Ovary (tissue), 3 donors: ENCODE measurements around the gene CAB39.

Experiments used
- POLR2A ChIP-seq: fragments of 450-650 bp; IDR thresholded peaks from one replicate; pipeline ENCODE4 v1.6.1; 2017; ENCODE audit warnings: antibody characterized with exemption, mild to moderate bottlenecking, moderate library complexity
- TF ChIP-seq, protein P1 (sequence below), 3 donors: fragments of 450-650 bp in 2 of 3; fragments of 200-600 bp in 1 of 3; IDR thresholded peaks; one replicate each; pipeline versions ENCODE4 v1.5.1 to v1.8.0; 2016 to 2022; ENCODE audit warnings: antibody characterized with exemption in 3 of 3, mild to moderate bottlenecking in 1 of 3
- donor health status: DM: no; HTN: no; CAD: no.

DNA sequence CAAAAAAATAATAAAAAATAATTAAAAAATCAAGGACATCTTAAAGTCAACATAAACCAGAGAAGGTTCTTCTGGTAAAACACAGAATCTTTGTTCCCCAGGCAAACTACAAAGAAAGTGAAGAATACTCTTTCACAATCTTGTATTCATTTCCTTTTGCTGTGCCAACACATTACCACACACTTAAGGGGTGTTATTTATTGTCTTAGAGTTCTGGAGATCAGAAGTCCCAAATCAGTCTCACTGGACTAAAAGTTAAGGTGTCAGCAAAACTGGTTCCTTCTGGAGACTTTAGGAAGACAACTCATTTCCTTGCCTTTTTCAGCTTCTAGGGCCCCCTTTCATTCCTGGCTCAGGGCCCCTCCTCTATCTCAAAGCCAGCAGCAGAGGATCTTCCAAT, 12.2 kb upstream of the CAB39 start:
- TF ChIP-seq, protein P1, sequence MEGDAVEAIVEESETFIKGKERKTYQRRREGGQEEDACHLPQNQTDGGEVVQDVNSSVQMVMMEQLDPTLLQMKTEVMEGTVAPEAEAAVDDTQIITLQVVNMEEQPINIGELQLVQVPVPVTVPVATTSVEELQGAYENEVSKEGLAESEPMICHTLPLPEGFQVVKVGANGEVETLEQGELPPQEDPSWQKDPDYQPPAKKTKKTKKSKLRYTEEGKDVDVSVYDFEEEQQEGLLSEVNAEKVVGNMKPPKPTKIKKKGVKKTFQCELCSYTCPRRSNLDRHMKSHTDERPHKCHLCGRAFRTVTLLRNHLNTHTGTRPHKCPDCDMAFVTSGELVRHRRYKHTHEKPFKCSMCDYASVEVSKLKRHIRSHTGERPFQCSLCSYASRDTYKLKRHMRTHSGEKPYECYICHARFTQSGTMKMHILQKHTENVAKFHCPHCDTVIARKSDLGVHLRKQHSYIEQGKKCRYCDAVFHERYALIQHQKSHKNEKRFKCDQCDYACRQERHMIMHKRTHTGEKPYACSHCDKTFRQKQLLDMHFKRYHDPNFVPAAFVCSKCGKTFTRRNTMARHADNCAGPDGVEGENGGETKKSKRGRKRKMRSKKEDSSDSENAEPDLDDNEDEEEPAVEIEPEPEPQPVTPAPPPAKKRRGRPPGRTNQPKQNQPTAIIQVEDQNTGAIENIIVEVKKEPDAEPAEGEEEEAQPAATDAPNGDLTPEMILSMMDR (IDR thresholded peaks at IDR 0.05) = no peak
- TF ChIP-seq POLR2A = no peak
